NCI-H146 treated with DMSO at 0.1 percent for 48 hours (cell line): ENCODE results near the gene FCHO2.

Source experiments
- DNase-seq: peaks from one replicate; lab custom pipeline; 2025; ENCODE audit not compliant: unreplicated experiment; lab: John Stamatoyannopoulos, UW

The FCHO2 gene

DNA sequence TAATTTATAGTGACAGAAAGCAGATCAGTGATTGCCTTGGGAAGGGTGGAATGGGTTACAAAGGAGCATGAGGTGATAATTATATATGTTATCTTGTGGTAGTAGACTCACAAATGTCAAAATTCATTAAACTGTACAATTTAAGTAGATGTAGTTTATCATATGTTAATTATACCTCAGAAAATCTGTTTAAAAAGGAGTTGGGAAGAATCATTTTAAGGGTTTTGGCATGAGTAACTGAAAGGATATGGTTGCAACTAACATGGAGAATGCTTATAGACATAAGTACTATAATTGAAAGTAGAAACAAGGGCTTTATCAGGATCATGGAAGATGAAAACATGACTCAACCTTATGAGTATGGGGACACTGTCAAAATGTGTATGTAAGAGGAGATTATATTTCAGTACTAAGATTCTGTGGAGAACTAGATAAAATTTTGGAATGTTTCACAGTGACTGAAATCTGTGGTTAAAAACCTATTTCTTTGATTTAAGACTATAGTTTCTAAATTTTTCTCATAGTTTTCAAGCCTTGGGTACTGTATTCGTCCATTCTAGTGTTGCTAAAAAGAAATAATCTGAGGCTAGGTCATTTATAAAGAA is 73.3 kb downstream of the FCHO2 start:
- DNase-seq = no peak

DNA sequence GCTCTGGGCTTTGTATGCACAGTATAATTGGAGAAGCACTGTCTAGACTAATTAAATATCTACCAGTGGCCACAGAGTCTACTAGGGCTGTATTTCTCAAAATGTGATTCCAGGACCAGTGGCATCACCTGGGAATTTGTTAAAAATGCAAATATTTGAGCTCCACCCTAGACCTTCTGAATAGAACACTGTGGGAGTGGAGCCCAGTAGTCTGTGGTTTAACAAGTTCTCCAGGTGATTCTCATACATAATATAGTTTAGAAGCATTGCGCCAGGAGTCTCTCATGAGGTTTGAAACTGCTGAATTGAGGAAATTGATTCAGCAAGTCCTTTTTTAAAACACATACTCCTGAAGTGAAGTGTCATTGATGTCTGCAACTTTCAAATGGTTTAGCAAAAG is 74.7 kb downstream of the FCHO2 start:
- no peak for DNase-seq

- no peak for DNase-seq
Measured at GRCh38 chr5:73030995-73031394, 75.2 kb downstream of the FCHO2 start.

DNA sequence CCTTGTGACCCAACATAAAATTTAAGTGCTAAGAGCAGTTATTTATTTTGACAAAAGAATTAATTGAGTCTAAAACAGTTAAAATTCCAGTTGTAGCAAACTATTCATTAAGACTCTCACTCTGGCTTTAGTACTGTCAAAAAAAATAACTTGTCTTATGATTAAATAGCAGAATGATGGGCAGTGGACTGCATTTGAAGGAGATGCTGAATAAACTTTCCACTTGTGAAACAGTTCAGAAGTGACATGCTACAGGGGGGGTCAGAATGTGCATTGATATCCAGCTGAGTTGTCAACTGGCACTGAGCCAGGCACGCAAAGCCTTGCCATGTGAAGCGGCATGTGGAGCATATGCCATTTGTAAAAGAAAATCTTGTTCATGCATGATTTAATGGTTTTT is 76.0 kb downstream of the FCHO2 start:
- DNase-seq = peak; percentile 49

DNA sequence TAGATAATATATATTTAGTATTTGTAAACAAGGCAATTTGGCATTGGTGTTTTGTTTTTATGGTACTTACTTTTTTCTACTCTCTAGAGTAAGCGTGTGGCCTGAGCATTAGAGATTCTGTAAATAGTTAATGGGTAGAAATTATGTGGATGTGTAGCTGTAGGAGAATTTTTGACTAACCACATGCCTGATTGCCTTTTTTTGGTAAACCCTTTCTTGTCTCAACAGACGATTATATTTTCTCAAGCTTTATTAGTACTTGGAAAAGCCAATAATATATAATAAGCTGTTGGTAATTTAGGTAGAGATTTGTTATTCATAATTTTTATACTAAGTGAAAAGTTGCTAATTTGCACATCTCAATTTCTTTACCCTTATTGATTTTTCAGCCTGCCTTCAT is 76.8 kb downstream of the FCHO2 start:
- no peak for DNase-seq

GRCh38 chr5:73037545-73037944 is 81.7 kb downstream of the FCHO2 start:
- DNase-seq = no peak

GRCh38 chr5:73039082-73039481 is 83.2 kb downstream of the FCHO2 start:
- DNase-seq = peak; percentile 88

DNA sequence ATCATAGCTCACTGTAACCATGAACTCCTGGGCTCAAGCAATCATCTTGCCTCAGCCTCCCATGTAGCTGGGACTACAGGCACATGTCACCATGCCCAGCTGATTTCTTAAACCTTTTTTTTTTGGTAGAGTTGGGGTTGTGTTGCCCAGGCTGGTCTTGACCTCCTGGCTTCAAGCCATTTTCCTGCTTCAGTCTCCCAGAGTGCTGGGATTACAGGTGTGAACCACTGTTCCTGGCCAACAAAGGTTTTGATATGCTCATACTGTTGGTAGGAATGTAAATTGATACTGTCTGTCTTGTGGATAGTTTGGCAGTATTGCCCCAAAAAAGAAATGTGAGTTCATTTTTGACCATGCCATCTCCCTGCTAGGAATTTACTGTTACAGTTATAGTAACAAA is 87.2 kb downstream of the FCHO2 start:
- no peak for DNase-seq

GRCh38 chr5:73044546-73044945 is 88.7 kb downstream of the FCHO2 start:
- DNase-seq = no peak

GRCh38 chr5:73045623-73046022 is 89.8 kb downstream of the FCHO2 start:
- DNase-seq = no peak

- DNase-seq = no peak
Measured at GRCh38 chr5:73061593-73061992, 105.8 kb downstream of the FCHO2 start.

DNA sequence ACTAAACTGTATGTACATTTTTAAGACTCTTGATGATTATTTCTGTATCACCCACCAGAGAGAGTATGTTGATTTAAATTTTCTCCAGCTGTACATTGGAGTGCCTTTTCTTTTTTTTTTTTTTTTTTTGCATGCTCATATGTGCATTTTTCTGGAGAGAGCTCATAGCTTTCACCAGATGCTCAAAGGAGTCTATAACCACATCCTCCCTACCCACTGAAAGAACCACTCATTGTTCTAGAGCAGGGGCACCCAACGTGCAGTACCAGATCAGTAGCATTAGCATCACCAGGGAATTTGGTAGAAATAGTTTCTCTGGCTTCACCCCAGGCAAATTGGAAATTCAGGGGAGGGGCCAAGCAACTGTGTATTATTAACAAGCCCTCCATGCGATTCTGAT is 110.6 kb downstream of the FCHO2 start:
- DNase-seq = no peak

DNA sequence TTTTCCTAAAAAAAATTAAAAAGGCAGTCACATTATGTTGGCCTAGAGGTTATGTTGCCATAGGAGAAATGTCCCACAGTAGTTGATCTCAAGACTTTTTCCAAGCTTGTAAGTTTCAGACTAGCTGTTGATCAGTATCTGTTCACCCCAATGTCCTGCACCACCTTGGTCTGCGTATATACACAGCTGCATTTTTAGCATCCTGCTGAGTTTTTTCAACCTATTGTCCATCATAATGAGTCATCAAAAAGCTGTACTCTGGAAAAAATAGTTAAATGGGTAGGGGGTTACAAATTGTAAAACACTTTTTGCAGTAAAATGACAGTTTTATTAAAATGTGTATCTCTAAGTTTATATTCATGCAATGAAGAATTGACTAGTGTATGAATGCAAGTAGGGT is 111.4 kb downstream of the FCHO2 start:
- DNase-seq = peak; percentile 5

DNA sequence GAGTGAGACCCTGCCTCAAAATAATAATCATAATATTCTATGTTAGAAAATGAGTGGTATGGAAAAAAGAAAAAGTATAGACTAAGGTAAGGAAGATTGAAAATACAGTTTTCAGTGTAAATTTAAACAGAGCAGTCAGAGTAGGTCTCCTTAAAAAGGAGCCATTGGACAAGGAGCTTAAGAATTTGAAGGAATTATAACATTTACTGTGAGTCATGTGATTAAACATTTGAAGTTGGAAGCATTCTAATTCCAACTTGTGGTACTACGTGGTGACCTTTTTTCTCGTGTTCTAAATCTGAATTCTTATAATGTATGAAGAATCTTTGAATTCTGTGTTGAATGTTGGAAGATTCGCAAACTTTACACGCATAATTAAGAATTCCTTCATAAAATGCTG is 125.3 kb downstream of the FCHO2 start:
- DNase-seq = no peak

GRCh38 chr5:73088026-73088425 is 132.2 kb downstream of the FCHO2 start:
- DNase-seq = no peak

GRCh38 chr5:73093943-73094342 is 138.1 kb downstream of the FCHO2 start:
- no peak for DNase-seq

GRCh38 chr5:73094415-73094814 is 138.6 kb downstream of the FCHO2 start:
- no peak for DNase-seq

- DNase-seq = no peak
Measured at GRCh38 chr5:73095564-73096238, 139.9 kb downstream of the FCHO2 start.

GRCh38 chr5:73096239-73096575 is 140.4 kb downstream of the FCHO2 start:
- DNase-seq = no peak

DNA sequence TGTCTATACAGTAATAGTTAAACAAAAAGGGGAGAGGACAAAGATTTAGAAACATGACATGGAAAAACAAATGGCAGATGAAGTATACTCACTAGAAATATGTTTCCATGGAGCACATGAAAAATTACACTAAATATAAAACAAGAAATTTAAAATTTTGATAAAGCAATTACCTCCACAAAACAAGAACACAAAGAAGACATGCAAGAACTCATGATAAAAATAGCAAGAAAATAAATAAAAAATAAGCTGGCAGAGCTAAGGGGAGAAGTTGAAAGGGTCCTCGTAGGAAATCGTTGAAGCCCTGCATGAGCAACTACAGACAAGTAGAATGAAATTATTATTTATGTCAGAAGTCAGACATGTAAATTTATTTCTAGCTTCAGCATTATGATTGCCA is 141.9 kb downstream of the FCHO2 start:
- no peak for DNase-seq

- no peak for DNase-seq
Measured at GRCh38 chr5:73100109-73100508, 144.3 kb downstream of the FCHO2 start.

- peak; percentile 60 for DNase-seq
Measured at GRCh38 chr5:73103870-73104299, 148.0 kb downstream of the FCHO2 start.

GRCh38 chr5:73104326-73104725 is 148.5 kb downstream of the FCHO2 start:
- peak; percentile 91 for DNase-seq
